SKM-1 (cell line): ENCODE results near the gene LDB2.
"Not testable (repeated sequence)": the region's sequence is repeated elsewhere in the genome, so short reads cannot be mapped to it uniquely, and the experiment has no call there.

Experiments
- DNase-seq: peaks from one replicate; lab custom pipeline; 2025; ENCODE audit not compliant: unreplicated experiment; lab: John Stamatoyannopoulos, UW

LDB2 gene

DNA sequence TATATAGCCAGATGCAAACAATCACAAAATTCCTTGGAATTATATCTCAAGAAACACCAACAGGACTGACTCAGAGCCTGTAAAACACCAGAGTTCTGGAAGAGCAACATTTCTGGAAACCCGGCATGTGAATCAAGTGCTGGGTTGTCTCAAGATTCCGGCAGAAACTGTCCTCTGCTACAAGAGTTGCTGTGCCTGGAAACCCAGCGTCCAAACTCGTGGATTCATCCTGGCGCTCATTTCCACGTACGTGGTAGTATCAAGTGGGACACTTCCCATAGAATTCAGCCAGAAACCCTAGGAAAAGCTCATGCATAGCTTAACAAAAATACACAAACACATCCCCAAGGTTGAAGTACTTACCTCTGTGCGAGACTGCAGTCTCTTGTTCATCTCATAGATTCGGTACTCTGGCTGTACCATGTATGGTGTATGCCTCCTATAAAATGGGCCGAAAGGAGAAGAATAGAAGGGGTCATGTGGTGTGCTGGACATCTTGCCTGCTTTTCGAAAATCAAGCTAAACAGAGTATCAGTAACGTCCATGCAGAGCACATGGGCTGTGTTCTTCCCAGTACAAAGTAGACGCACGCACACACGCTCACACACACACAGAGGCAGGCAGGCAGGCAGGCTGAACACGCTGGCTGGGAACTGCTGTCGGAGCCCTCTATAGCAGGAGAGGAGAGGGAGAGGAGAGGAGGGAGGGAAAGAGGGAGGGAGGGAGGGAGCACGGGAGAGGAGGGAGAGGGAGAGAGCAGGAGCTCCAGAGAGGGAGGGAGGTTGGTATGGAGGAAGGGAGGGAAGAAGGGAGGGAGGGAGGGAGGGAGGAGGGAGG is at the start of gene LDB2:
LDB2 (minus strand) TSS at position 655 of the 837 bp plus-strand sequence.
- peak; percentile 15 for DNase-seq

DNA sequence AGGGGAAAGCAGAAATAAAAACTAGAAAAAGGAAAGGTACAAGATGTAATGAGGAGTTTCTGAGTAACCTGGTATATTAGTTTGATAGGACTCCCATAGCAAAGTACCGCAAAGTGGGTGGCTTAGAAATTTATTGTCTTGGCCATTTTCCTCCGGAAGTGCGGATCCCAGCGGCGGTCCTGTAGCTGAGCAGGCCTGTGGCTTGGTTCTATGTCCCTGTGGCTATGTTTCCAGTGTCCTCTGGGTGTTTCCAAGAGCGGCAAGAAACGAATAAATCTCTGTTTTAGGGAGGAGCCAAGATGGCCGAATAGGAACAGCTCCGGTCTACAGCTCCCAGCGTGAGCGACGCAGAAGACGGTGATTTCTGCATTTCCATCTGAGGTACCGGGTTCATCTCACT is 44.0 kb upstream of the LDB2 start:
- no peak for DNase-seq

DNA sequence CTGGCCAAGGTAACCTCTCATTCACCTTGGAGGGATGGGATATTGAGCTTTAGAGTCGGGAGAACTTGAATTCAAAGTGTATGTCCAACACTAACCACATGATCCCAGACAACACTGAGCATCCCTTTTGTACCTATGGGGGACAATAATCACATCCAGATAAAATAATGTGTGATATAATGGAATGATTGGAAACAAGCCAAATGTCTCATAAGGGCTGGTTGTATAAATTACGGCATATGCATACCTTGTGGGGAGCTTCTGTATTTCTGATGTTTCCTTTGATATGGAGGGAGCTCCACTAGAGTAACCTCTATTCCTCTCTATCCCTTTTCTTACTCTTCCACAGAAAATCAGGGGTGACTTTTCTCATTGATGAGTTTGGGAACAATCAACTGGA is 40.7 kb upstream of the LDB2 start:
- DNase-seq, result no peak

DNA sequence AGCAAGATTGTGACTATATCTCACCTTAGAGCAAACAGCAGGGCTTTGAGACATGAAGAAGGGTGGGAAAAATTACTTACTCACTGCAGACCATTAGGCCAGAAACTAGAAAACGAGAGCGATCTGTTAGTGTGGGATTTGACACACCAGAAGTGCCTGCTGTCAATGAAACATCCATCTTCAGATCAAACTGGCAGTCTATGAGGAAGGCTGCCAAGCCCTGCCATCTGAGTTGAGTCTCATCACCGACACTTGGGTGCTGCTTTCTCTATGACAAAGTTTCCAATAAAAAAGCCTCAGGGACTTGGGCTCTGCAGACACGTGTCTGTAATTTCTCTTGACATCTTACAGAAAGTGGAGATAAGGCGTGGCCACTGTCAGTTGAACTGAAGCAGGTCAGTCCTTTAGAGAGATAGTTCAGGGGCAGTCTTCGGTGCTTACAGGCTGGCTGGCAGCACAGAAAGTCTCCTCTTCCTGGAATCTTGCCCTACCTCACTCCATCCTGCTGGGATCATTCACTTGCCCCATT is 40.1 kb upstream of the LDB2 start:
- DNase-seq, result no peak

DNA sequence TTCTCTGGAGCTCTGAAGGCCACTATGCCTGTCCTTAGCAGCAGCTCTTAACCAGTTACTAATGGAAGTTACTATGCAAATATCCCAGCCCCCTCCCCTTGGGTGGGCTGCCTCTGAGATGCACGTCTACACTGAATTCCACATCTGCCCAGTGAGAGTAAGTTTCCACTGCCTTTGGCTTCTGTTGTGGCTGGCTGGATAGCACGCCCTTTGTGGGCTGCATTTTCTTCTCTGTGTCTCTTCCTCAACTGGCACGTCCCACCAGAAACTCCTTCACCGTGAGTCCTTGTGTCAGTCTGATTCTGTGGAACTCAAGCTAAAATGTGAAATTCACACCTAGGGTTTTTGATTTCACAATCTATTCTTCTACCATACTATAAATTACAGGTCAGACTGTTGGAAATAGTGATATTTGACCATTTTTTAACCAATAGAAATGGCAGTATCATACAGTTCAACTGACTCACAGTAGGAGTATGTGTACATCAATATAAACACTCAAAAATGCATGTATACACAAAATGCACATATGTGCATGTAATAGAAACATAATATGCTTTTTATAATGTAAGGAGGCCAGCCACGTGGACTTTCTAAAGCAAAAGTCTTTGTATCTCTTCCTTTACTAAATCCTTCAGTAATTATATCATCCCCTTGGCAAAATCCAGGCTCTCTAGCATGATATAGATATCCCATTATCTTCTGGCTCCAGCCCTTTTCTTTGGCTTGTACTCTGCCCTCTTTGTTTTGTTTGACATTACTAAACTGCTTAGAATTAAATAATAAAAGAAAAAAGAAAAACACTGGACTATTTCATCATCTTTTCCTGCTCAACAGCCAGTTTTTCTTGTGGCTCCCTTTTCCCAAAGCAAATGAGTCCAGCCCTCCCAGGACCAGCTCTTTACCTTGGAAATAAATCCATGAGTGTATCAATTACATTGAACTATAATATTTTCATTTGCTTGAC is 33.2 kb upstream of the LDB2 start:
- no peak for DNase-seq

DNA sequence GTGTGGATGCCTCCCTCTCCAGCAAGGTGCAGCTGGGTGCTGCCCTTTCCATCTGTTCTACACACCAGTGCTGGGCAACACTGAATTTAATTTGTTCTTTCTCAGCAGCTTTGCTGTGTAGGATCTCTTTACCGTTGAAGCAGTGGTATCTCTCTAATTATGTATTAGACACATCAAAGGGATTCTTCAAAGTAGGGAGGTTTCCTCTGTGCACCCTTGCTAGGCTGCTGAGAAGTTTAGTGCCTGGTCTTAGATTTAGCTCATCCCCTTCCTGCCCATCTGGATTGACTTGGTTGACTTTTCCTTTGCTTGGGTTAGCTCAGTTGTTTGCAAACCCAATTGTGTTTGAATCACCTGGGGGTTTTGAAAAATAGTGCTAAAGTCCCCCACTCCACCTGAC is 27.8 kb upstream of the LDB2 start:
- DNase-seq, result no peak

DNA sequence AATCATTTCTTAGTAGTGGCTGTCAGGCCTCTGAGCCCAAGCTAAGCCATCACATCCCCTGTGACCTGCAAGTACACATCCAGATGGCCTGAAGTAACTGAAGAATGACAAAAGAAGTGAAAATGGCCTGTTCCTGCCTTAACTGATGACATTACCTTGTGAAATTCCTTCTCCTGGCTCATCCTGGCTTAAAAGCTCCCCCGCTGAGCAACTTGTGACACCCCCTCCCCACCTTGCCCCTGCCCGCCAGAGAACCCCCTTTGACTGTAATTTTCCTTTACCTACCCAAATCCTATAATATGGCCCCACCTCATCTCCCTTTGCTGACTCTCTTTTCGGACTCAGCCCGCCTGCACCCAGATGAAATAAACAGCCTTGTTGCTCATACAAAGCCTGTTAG is 20.3 kb upstream of the LDB2 start:
- DNase-seq, result not testable (repeated sequence)

DNA sequence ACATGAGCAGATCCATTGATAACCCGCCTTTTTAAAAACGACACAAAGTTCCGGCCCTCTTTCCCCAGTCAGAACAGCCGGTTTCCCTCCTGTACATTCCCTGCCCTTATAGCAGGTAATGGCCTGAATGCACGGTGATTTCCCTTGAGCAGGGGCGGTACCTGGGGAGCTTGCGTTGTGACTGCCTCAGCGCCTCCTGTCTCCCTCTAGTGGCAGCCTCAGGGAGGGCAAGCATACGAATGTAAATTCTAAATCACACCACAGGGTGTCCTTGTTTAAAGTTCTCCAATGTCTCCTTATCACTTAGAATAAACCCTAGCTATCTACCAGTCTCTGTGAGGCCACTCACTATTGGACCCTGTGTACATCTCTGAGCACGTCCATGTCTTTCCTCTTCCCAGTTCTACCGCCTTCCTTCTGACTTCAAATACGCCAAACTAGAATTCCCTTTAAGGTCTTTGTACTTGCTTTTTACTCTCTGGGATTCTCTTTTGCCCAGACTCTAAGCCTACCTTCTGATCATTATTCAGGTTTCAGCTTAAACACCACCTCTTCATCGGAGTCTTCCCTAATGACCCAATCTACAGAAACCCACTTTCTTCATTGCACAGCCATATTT is 18.4 kb upstream of the LDB2 start:
- peak; percentile 66 for DNase-seq

DNA sequence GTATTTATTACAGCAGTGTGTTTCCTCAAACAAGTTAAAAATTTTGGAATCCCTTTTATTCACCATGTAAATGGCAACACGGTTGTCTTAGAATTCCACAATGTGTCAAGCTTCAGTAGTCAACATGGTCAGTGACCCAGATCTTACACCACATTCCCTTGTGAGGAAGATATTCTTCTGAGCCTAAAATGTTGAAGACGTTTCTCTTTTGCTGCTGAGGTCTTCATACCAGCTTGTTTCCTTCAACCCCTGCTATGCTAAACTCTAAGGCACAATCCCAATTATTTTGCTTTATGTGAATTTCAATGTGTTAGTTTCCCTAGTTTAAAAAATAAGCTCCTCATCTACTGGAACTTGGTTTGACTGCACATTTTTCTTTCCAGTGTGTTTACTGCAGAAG is 17.6 kb upstream of the LDB2 start:
- no peak for DNase-seq

DNA sequence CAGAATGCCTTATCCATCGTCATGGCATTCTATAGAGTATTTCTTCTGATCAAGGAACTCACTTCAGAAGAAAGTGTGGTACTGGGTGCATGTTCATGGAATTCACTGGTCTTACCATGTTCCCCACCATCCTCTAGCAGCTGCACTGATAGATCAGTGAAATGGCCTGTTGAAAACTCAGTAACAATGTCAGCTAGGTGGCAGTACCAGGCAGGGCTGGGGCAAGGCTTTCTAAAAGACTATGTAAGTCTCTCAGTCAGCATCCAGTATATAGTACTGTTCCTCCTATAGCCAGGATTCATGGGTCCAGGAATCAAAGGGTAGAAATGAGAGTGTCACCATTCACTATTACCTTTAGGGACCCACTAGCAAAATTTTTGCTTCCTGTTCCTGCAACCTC is 15.8 kb upstream of the LDB2 start:
- no peak for DNase-seq

DNA sequence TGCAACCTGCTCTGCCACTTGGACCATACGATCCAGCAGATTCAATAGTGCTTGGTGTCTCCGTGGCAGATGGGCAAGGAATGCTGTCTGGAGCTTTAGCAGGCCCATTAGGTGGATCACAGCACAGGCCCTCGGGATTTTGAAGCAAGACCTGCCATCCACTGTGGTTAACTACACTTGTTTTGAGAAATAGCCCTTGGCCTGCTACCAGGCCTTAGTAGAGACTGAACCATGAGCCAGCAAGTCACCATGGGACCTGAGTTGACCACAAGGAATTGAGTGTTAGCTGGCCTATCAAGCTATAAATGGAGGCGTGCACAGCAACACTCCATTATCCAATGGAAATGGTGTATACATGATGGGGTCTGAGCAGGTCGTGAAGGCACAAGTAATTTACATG is 14.5 kb upstream of the LDB2 start:
- no peak for DNase-seq

DNA sequence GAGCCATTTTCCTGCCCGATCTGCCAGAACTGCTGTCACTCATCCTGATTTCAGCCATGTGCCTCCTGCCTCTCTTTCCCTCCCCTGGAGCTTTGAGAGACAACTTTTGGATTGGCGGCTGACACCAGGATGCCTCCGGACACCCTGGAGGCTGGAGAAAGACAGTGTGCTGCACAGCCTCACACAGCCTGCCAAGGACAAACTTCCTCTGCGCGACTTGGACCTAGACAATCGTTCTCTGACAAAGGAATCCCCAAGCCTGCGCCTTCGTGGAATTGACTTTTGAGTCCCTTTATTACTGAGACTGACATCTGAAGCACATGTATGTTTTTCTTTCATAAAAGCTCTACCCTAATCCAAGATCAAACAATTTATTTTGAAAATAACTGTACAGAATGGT is 10.8 kb upstream of the LDB2 start:
- DNase-seq, result no peak

DNA sequence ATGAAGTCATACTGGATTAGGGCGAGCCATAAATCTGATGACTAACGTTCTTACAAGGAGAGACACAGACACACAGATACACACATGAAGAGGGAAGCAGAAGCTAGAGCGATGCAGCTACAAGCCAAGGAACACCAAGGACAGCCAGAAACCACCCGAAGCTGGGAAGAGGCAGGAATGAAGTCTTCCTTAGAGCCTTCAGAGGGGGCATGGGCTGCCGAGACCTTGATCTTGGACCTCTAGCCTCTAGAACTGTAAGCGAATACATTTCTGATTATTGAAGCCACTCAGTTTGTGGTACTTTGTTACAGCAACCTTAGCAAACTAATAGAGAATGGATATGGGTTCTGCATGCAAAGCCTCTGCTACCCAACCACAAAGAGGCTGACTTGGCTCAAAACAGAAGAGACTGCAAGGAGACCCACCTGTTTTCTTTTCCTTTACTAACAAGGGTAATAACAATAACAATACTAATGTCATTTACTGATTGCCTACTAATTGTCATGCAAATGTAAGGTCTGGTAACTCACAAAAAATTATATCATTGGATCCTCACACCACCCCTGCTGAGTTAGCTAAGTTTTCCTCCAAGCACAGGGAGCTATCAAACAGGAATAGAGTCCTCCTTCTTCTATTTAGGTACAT is 10.1 kb upstream of the LDB2 start:
- DNase-seq, result no peak

DNA sequence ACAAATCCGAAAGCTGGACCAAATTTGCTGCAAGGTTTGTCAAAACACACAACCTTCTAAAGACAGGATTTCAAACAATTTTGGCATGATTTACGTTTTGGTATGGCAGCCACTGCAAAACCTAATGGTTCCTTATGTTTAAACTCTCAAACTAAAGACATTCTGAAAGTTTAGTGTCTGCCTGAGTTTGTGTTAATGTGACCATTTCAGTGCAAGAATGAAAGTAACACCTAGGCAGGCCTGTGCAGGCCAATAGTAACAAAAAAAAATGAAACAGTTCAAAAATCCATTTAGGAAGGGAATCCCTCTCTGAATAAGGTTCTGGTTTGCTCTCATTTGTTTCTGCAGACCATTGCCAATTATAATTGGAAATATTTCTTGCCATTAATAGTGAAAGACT is 1.9 kb upstream of the LDB2 start:
- DNase-seq, result no peak

DNA sequence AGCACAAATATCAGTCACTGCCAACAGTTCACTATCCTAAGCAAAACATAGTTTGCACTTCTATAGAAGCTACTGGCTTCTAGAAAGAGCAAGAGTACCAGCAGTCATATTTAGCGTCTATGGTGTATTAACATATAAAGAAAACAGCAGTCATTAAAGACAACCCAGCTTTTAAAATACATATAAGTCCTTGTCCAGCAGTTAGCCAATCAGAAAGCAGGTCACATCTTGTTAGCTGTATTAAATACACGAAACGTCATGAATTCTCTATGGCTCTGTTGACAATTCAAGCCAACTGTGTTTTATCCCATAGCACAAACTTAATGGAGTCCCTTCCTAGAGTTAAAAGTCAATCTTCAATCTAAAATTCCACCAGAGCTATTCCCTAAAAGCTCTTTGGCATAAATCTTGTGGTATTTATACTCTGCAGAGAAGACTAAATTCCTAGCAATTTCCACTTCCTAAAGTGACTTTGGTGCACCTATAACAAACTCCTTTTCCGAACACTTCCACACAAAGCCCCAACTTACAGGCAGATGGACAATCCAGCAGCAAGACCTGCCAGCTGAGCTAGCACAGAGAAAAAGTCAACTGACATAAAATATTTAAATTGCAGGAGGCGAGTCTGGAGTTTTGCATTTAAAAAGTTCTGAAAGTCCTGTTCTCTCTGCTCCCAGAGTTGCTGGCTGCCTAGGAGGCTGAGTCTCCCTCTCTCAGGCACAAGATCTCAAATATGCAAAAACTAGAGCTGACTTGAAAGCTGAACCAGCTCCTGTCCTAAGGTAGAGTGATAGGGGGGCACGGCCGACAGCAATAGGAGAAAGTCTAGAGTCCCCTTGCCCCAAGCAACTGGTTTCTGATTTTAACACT is 1.3 kb downstream of the LDB2 start:
- DNase-seq, result no peak

DNA sequence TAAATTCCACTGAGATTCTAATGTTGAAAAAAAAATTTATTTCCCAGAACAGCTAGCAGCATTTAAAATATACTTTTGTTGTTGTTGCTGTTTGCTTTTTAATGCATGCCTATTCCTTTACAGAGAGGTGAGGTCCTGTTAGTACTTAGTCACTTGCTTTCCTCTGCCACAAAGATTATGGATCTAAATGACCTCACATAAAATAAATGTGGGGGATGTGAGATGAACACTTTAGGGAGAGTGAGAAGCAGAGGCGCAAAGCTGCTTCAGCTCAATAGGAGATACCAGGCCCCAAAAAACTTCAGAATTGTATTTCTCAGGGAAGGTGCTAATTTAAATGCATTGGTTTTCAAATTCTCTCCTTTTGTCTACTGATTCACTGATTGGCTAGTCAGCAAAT is 4.0 kb downstream of the LDB2 start:
- DNase-seq, result no peak

DNA sequence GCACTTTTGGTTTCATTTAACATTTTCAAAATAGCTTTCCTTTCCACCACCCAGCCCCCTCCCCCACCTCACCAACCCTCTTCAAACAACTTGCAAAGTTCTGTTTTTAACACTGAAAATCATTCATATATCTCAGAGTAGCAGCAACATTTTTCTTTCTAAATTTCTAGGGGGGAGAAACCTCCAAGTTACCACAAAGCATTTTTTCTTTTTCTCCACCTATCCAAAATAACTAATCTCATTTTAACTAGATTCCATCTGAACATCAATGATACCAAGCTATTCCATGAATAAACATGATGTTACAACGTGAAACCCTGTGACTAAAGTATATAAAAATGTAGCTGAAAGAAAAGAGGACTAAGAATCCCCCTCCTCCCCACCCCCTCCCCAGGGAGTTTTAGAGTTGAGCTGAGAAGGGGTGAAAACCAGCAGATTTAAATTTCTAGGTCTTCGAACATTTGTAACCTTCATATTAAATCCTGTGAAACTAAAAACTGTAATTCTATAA is 5.2 kb downstream of the LDB2 start:
- DNase-seq, result no peak

DNA sequence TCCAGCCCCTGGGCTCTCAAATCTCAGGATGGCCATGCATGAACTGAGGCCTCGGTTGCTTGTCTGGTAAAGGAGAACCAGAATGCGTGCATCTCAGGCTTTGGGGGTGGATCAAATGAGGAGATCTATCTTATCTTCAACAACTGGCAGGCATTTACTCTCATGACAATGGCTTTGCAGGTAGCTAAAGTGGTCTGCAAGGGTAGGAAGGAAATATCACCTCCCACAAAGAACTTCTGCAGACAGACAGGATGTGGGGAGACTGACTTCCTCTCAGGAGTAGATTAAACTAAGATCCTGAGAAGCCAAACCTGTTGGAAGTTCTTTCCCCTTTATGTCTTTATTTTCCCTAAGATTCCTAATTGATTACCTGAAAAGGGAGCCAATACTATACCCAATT is 7.8 kb downstream of the LDB2 start:
- no peak for DNase-seq

DNA sequence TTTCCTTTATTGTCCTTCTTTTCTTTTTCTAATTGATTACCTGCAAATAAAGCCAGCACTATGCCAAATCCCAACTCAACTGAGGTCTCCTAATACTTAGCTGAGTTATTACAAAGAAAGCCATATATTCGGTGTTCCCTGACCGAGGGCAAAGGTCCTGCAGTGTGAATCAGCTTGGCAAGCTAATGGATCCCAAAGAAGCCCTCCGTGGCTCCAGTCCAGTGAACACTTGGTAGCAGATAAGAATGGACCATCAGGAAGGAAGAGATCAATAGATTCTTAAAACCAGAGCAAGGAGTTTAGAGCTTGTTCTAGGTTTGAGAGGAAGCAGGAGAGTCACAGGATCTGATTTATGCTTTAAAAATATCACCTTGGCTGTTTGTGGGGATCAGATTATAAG is 8.5 kb downstream of the LDB2 start:
- DNase-seq, result no peak

DNA sequence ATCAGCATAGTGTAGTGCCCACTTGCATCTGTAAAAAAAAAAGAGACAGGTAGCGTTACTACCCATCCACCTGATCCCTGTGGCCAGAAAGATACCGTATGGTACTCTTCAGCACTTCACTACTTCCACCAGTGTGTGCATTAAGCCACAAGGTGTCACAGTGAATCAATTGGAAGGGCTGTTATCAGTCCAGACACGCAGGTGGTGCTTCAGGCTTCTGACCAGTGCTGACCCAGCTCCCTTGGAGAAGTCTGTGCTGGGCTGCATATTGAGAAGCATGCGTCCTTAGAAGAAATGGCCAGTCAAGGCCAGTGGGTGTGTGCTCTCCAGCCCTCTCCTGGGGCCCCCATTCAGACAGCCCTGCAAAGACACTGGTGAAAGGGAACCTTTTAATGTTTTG is 10.6 kb downstream of the LDB2 start:
- DNase-seq, result no peak
